Measurements from ENCODE around the gene PLAC8.
A peak's percentile ranks its signal among the peaks of the same experiment; 100 is the strongest.
"Not testable (repeated sequence)": the region's sequence is repeated elsewhere in the genome, so short reads cannot be mapped to it uniquely, and the experiment has no call there.

PLAC8 gene

GRCh38 chr4:83112231-83112630 lies 2.3 kb downstream of the PLAC8 start:
- DNase-seq (ENCODE audit: low spot score) = no peak

- not testable (repeated sequence) for DNase-seq (ENCODE audit: low spot score)
Observed at GRCh38 chr4:83111751-83112141, 2.8 kb downstream of the PLAC8 start.

DNA sequence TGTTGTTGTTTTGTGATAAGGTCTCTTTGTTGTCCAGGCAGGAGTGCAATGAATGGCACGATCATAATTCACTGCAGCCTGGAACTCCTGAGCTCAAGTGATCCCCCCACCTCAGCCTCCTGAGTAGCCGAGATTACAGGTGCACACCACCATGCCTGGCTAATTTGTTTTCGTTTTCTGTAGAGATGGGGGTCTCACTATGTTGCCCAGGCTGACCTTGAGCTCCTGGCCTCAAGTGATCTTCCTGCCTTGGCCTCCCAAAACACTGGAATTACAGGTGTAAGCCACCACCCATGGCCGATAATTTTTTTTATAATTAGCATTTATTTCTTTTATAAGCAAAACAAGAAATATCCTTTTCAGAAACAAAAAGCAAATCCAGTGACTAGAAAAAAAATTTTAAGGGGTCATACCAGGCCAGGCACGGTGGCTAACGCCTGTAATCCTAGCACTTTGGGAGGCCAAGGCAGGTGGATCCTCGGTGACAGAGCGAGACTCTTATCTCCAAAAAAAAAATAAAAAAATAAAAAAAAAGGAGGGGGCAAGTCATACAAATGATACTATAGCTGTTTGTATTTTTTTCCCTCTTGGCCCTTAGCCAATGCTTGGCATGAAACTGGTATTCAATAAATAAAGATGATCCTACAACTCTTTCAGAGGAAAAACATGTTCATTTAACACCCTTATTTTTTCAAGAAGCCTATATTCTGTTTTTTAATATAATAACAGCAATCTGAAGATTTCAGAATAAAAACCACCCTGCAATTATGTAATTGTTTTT lies 3.4 kb downstream of the PLAC8 start:
- DNase-seq (ENCODE audit: low spot score) = no peak

GRCh38 chr4:83110223-83110945 lies 4.1 kb downstream of the PLAC8 start:
- DNase-seq (ENCODE audit: low spot score) = peak; percentile 29

GRCh38 chr4:83109480-83110222 lies 4.9 kb downstream of the PLAC8 start:
- DNase-seq (ENCODE audit: low spot score) = no peak

GRCh38 chr4:83108101-83108861 lies 6.2 kb downstream of the PLAC8 start:
- DNase-seq (ENCODE audit: low spot score) = no peak

DNA sequence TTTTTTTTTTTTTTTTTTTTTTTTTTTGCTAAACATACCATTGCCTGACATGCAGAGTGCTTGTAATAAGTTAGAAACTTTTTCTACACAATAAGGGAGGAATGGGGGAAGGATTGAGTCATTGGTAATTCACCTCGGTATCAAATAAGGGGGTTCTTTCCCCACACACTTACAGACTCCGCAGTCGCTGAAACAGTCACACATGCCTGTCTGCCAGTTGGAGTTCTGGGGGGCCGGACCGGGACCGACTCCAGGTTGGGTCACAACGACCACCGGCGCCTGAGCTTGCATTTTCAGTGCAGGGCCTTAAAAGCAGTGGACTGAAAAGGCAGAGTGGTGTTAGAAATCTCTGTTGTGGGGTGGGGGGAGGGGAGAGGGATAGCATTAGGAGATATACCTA lies 6.9 kb downstream of the PLAC8 start:
- DNase-seq (ENCODE audit: low spot score) = no peak

DNA sequence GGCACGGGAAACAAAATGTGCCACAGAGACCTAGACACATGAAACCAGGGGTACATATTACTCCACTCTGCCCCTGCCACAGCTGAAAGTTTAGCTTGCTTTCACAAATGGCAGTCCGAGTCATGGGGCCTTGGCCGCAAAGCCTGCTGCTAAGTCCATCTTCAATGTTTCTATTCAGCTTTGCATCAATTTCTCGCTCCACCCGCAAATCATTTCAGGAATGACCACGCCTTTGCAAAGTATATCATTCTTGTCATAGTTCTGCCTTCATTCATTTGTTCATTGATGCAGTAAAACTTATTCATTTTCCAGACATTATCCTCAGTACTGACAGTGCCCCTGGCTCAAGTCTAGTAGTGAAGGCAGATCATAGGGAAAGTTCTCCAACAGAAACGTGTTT lies 9.5 kb downstream of the PLAC8 start:
- DNase-seq (ENCODE audit: low spot score) = no peak

DNA sequence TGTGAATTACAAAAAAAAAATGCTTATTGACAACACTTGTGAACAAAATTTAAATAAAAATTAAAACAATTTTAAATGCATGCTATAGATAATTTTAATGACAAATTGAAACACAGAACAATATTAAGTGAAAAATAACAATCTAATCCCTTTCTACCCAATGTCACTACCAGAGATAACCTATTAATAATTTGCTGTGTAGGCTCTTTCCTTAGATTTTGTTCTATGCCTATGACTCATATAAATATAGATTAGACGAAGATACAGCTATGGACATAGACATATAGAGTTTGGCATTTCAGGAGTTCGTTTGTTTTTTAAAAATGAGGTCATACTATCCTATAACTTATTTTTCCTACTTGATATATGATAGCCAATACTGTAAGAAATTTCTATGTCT lies 18.1 kb downstream of the PLAC8 start:
- DNase-seq (ENCODE audit: low spot score) = no peak

GRCh38 chr4:83093060-83093640 lies 21.4 kb downstream of the PLAC8 start:
- no peak for DNase-seq (ENCODE audit: low spot score)

DNA sequence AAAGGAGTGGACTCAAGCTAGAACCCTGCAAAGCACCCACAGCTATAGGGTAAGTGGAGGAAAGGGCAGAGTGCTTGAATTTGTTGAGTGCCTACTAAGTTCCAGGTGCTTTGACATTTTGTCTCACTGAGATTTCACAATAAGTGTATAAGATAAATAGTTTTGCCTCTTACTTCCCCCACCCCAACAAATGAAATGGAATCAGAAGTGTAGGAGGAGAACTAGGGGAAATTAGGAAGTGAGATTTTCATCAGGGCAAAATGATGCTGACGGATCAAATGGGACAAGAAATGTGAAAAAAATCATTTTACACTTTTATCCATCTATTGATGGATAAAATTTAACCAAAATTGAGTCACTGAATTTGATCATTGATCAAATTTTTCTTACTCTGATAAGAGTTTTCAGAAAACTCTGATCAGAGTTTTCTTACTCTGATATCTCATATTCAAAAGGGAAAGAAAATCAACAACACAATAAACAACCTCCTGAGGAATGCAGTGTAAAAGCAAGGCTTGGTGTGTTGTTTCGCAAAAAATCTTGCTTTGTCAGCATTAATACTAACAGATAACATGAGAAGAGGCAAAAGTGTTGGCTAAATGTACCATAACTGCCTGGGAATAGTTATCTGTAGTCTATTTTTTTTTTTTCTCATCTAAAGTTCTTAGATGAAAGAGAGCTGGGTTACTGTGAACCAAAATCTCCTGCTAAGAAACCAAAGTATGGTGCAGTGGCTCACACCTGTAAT lies 24.9 kb downstream of the PLAC8 start:
- DNase-seq (ENCODE audit: low spot score) = no peak

- DNase-seq (ENCODE audit: low spot score) = not testable (repeated sequence)
Observed at GRCh38 chr4:83084956-83085355, 29.6 kb downstream of the PLAC8 start.

- DNase-seq (ENCODE audit: low spot score) = no peak
Observed at GRCh38 chr4:83083925-83084475, 30.5 kb downstream of the PLAC8 start.

DNA sequence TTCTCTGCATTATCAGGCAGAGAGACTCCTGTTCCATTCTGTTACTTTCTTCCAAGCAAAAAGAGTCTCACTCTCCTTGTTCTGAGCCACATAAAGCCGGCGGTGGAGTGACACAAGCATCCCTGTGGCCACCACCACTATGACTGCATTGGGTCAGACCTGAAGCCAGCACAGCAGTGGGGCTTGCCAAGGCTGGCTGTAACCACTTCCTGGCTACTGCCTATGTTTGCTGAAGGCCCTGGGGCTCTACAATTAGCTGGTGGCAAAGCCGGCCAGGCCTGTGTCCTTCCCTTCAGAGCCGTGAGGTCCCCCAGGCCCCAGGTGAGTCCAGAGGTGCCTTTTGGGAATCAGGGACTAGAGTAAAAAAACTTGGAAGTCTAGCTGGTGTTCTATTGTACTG lies 31.8 kb downstream of the PLAC8 start:
- DNase-seq (ENCODE audit: low spot score) = no peak

GRCh38 chr4:83080561-83080960 lies 34.0 kb downstream of the PLAC8 start:
- no peak for DNase-seq (ENCODE audit: low spot score)

- no peak for DNase-seq (ENCODE audit: low spot score)
Observed at GRCh38 chr4:83075311-83076095, 39.0 kb downstream of the PLAC8 start.

GRCh38 chr4:83074783-83075182 lies 39.7 kb downstream of the PLAC8 start:
- not testable (repeated sequence) for DNase-seq (ENCODE audit: low spot score)

DNA sequence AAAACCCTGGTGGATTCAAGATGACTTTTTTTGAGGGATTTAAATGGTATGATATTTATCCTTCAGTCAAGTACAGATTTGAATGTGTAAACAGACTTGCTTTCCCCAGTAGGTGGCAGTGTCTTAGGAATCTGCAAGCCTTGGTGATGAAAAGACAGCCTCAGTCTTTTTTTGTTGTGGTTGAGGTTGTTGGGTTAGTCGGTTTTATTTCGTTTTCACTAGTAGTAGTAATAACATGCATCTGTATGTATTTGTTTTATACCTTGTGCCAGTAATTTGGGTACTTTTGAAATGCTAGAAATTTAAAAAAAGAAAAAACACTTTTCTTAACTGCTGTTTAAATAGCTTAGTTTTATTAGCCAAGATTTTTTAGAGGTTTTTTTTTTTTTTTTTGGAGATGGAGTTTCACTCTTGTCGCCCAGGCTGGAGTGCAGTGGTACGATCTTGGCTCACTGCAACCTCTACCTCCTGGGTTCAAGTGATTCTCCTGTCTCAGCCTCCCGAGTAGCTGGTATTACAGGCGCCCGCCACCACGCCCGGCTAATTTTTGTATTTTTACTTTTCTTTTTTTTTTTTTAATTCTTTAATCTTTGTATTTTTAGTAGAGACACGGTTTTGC lies 40.3 kb downstream of the PLAC8 start:
- DNase-seq (ENCODE audit: low spot score) = peak; percentile 32

DNA sequence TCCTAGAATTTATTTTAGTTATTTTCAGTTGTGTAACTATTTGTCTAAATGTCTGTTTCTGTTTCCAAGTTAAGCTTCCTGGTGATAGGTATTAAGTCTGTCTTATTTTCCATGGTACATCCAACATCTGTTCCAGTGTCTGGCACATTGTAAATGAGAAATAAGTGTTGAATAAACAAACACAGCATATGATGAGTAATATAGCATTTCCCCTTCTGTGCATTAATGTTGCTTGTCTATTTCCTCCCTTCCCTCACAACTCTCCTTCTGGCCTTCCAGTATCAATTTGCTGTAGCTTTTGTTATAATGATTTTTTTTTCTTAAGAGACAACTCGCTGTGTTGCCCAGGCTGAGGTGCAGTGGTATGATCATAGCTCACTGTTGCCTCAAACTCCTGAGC lies 43.4 kb downstream of the PLAC8 start:
- no peak for DNase-seq (ENCODE audit: low spot score)

All from putamen (tissue), 1 donor.